Mesothelial cell of epicardium (in vitro differentiated cells): ENCODE data around the gene FBN1. TPM values are rescaled to one million over a fixed set of nuclear protein-coding genes. Genes with fewer than 3 reads are reported as not detected.

Source experiments
- DNase-seq, 2 experiments: peaks; one replicate each; pipeline ENCODE4 v3.0.0; 2021; ENCODE audit warnings: low spot score in 2 of 2; ENCODE audit not compliant: unreplicated experiment in 2 of 2
- H3K27ac Mint-ChIP-seq: 2 replicates; pipeline ENCODE4 v1.8.0; 2021; ENCODE audit warnings: mixed read lengths
- H3K27me3 Mint-ChIP-seq: 2 replicates; pipeline ENCODE4 v1.8.0; 2021; ENCODE audit warnings: low read depth, mixed read lengths
- H3K36me3 Mint-ChIP-seq: 2 replicates; pipeline ENCODE4 v1.8.0; 2021; ENCODE audit warnings: mixed read lengths
- H3K4me1 Mint-ChIP-seq: 2 replicates; pipeline ENCODE4 v1.8.0; 2021; ENCODE audit warnings: mixed read lengths
- H3K4me3 Mint-ChIP-seq: 2 replicates; pipeline ENCODE4 v1.8.0; 2021; ENCODE audit warnings: mild to moderate bottlenecking, moderate library complexity, mixed read lengths
- H3K9me3 Mint-ChIP-seq: 2 replicates; pipeline ENCODE4 v1.8.0; 2021; ENCODE audit warnings: mixed read lengths
- CTCF ChIP-seq: fragments of 200-600 bp; sonication (generic); IDR thresholded peaks from one replicate; pipeline ENCODE4 v1.5.0; 2021; ENCODE audit warnings: antibody characterized with exemption; ENCODE audit not compliant: unreplicated experiment
- total RNA-seq: library from RNA; stranded (reverse); gene quantifications from 3 replicates; pipeline ENCODE4 v1.2.1, GENCODE V29; 2021

Gene FBN1
- total RNA-seq, 1 donor from 2014 or later = 67.9 TPM

- TF ChIP-seq CTCF = no peak
- Mint-ChIP-seq H3K27ac (no peak overlapping the region), H3K4me3 (no peak overlapping the region), H3K36me3 (peaks cover 7% of the 10 kb centered on the region), H3K4me1 (peaks cover 11% of the 10 kb centered on the region), H3K27me3 (no peaks in the 10 kb centered on the region), H3K9me3 (no peaks in the 10 kb centered on the region)
- no peak for DNase-seq
These were observed 146.7 kb downstream of the FBN1 start for GRCh38 chr15:48498828-48499227.

DNA sequence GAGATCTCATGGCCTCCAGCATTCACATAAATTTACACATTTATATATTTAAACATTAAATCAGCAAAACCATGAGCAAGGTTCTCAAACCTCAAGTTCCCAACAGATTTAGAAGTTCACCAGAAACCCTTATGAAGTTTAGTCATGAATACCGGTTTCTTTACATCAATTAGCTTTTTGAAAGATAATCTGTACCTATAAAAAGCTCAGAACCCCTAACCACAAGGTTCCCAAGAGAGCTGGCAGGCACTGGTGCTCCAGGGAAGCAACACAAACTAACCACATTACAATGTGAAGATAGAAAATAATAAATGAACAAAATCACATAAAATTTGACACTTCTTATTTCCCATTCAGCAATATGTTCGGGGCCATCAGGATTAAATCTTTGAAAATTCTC, 150.9 kb downstream of the FBN1 start:
- Mint-ChIP-seq H3K27ac (no peak overlapping the region), H3K36me3 (peaks cover 14% of the 10 kb centered on the region), H3K9me3 (no peaks in the 10 kb centered on the region), H3K4me1 (peaks cover 20% of the 10 kb centered on the region), H3K27me3 (no peaks in the 10 kb centered on the region), H3K4me3 (no peak overlapping the region)
- TF ChIP-seq CTCF = no peak
- no peak for DNase-seq

DNA sequence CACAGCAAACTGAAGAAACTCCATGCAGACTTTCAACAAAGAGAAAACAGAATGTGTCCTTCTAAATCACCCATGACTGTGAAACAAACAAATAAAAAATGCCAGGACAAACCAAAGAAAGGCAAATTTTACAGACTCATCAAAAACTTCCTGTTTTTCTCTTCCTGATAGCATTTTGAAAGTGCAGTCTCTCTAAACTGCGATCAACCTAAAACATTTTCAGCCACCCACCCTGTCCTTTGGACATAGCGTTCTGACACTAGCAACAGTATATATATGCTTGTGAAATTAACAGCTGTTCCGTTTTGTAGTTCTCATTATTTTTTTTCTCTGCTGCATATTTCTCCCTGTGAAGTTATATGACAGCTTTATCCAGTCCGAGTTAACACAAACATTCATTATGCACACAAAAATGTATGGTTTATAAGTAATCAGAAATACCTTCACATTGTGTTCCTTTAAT, 151.7 kb downstream of the FBN1 start:
- no peaks in the 10 kb centered on the region for H3K9me3 Mint-ChIP-seq
- H3K4me3 Mint-ChIP-seq = no peak overlapping the region
- H3K36me3 Mint-ChIP-seq = peaks cover 17% of the 10 kb centered on the region
- no peaks in the 10 kb centered on the region for H3K27me3 Mint-ChIP-seq
- TF ChIP-seq CTCF = no peak
- H3K4me1 Mint-ChIP-seq = peaks cover 20% of the 10 kb centered on the region
- H3K27ac Mint-ChIP-seq = no peak overlapping the region
- no peak for DNase-seq

DNA sequence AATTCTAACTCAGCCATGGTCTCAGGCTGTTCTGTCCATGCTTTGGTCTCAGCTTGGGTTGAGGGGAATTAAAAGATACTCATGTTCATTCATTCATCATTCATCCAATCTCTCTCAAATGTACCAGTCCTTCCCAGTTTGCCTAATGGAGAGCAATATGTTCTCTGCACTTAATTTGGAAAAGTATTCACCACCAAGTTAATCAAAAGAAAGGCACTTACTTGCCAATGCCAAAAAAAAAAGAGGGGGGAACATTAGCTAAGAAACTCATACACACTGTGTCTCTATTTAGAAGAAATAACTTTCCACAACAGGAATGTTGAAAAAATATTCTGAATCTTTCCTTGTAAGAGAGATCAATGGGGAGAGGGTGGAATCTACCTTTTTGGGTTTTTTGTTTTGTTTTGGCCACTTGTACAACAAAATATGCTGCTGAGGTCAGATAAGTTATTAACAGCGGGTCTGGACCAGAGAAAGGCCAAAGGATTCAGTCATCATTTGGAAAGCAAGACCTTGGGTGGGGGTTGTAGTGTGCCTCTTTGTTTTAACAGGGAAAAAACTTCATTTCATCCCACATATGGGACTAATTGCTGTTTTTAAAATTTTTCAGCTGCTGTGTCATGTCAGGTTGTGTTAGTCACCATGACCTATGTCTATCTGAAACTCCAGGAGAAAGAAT, 152.3 kb downstream of the FBN1 start:
- Mint-ChIP-seq H3K9me3 (no peaks in the 10 kb centered on the region), H3K36me3 (peaks cover 20% of the 10 kb centered on the region), H3K4me1 (peaks cover 20% of the 10 kb centered on the region), H3K27me3 (no peaks in the 10 kb centered on the region), H3K4me3 (no peak overlapping the region), H3K27ac (no peak overlapping the region)
- DNase-seq = no peak
- no peak for TF ChIP-seq CTCF

DNA sequence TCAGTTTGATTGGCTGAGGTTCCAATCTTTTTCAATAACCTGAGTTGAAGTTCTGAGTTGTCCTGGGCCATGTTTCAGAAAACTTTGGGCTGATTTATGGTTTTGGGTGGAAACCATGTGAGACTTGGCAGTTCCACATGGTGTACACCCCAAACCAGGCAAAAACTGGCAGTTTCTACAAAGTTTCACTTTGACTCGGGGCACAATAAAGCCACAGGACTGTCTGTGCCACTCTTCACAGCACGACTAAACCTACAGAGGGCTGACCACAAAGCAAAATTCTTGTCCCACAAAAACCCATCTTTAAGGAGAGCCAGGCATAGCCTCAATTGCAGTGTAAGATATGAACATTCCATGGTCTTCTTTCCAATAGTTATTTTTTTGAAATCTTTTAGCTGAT, 159.3 kb downstream of the FBN1 start:
- H3K9me3 Mint-ChIP-seq = no peaks in the 10 kb centered on the region
- peaks cover 37% of the 10 kb centered on the region for H3K36me3 Mint-ChIP-seq
- H3K4me3 Mint-ChIP-seq = no peak overlapping the region
- TF ChIP-seq CTCF = no peak
- no peak for DNase-seq
- H3K4me1 Mint-ChIP-seq = peaks cover 11% of the 10 kb centered on the region
- H3K27ac Mint-ChIP-seq = no peak overlapping the region
- no peaks in the 10 kb centered on the region for H3K27me3 Mint-ChIP-seq
